HT1080 (cell line): ENCODE measurements around the gene YWHAG. TPM values are rescaled to one million over a fixed set of nuclear protein-coding genes. Genes with fewer than 3 reads are reported as not detected.
"Not testable (repeated sequence)": the region's sequence is repeated elsewhere in the genome, so short reads cannot be mapped to it uniquely, and the experiment has no call there.

Source experiments
- DNase-seq: peaks from one replicate; pipeline ENCODE4 v3.0.0-alpha.2; 2015; ENCODE audit warnings: low read depth
- total RNA-seq: library from RNA; depleted of rRNA; stranded (reverse); fragments of >200 nt; shearing (Covaris generic); gene quantifications from 2 replicates; pipeline ENCODE4 v1.2.3, GENCODE V29; 2014

The YWHAG gene
- total RNA-seq, 1 experiment from 2014 or later, result 93.3 TPM

- DNase-seq, result no peak
These were observed 9.4 kb downstream of the YWHAG start for GRCh38 chr7:76349313-76349885.

- DNase-seq, result no peak
These were observed 11.1 kb downstream of the YWHAG start for GRCh38 chr7:76347710-76348109.

GRCh38 chr7:76346778-76347177 is 12.0 kb downstream of the YWHAG start:
- no peak for DNase-seq

GRCh38 chr7:76346097-76346496 is 12.7 kb downstream of the YWHAG start:
- DNase-seq, result no peak

GRCh38 chr7:76343931-76344321 is 14.9 kb downstream of the YWHAG start:
- no peak for DNase-seq

GRCh38 chr7:76343294-76343930 is 15.4 kb downstream of the YWHAG start:
- DNase-seq, result peak; percentile 53

GRCh38 chr7:76342222-76342621 is 16.6 kb downstream of the YWHAG start:
- DNase-seq, result no peak

- DNase-seq, result peak; percentile 18
These were observed 18.1 kb downstream of the YWHAG start for GRCh38 chr7:76340617-76341131.

- DNase-seq, result no peak
These were observed 20.3 kb downstream of the YWHAG start for GRCh38 chr7:76338298-76339084.

- DNase-seq, result no peak
These were observed 21.6 kb downstream of the YWHAG start for GRCh38 chr7:76337147-76337546.

GRCh38 chr7:76336094-76336493 is 22.7 kb downstream of the YWHAG start:
- no peak for DNase-seq

- not testable (repeated sequence) for DNase-seq
These were observed 23.4 kb downstream of the YWHAG start for GRCh38 chr7:76335417-76335816.

GRCh38 chr7:76334320-76334967 is 24.3 kb downstream of the YWHAG start:
- no peak for DNase-seq

GRCh38 chr7:76333511-76334101 is 25.2 kb downstream of the YWHAG start:
- no peak for DNase-seq

GRCh38 chr7:76332078-76332477 is 26.7 kb downstream of the YWHAG start:
- DNase-seq, result no peak

GRCh38 chr7:76330673-76331072 is 28.1 kb downstream of the YWHAG start:
- no peak for DNase-seq

GRCh38 chr7:76330261-76330660 is 28.5 kb downstream of the YWHAG start:
- no peak for DNase-seq

GRCh38 chr7:76329479-76329878 is 29.3 kb downstream of the YWHAG start:
- no peak for DNase-seq

- no peak for DNase-seq
These were observed 30.4 kb downstream of the YWHAG start for GRCh38 chr7:76328389-76328788.

GRCh38 chr7:76327610-76328009 is 31.2 kb downstream of the YWHAG start:
- DNase-seq, result no peak

- no peak for DNase-seq
These were observed 32.1 kb downstream of the YWHAG start for GRCh38 chr7:76326646-76327233.
